Pancreas (tissue), 10 donors: ENCODE results near the gene INTU. TPM values are rescaled to one million over a fixed set of nuclear protein-coding genes. Genes with fewer than 3 reads are reported as not detected.

Experiments
- ATAC-seq, 4 donors: fragments of 200-7000 bp; cut with Tn5 transposase; one replicate each; pipeline versions ENCODE4 v1.8.0 to v1.9.1; 2020; ENCODE audit warnings: mild to moderate bottlenecking in 4 of 4, moderate library complexity in 4 of 4
- DNase-seq, 6 donors: peaks; one replicate each; pipeline ENCODE4 v3.0.0-alpha.2; 2020
- FAIRE-seq: peaks from 2 replicates; lab custom pipeline; 2012; peaks lifted over from hg19 to GRCh38; lab: Jason Lieb, UNC
- H3K27ac ChIP-seq, 4 donors: fragments of 200-600 bp; sonication (generic); 1 replicate in 3 of 4; 2 replicates in 1 of 4; pipeline versions ENCODE4 v1.5.0 to v1.8.0; 2020
- H3K27me3 ChIP-seq, 4 donors: fragments of 200-600 bp; one replicate each; pipeline ENCODE4 v1.8.0; 2021
- H3K36me3 ChIP-seq, 3 donors: fragments of 200-600 bp; sonication (generic) in 1 of 3; one replicate each; pipeline versions ENCODE4 v1.5.0 to v1.8.0; 2020 to 2021
- H3K4me1 ChIP-seq, 3 donors: fragments of 200-600 bp; one replicate each; pipeline ENCODE4 v1.8.0; 2021
- H3K4me3 ChIP-seq, 4 donors: fragments of 200-600 bp; sonication (generic) in 2 of 4; one replicate each; pipeline versions ENCODE4 v1.5.0 to v1.8.0; 2020 to 2021
- H3K9me3 ChIP-seq, 4 donors: fragments of 200-600 bp; one replicate each; pipeline ENCODE4 v1.8.0; 2021
- WGBS, 2 donors: extraction: QIAGEN DNeasy Blood & Tissue Kit; methylation state at CpG; one replicate each; pipeline ENCODE4 v1.1.7; 2013; 5-methylcytosine and 5-hydroxymethylcytosine counted together
- intact Hi-C, 3 donors: fragments of 100-400 bp; cut with DNase I; formaldehyde crosslinking; loops; one replicate each; pipeline versions ENCODE4 v1.11.1 to v1.14.2; 2022
- polyA plus RNA-seq, 2 donors: library from polyadenylated mRNA; stranded (reverse); fragments of 200-250 nt; gene quantifications; one replicate each; pipeline ENCODE4 v1.2.3, GENCODE V29; 2013
- total RNA-seq, 6 donors: library from RNA; stranded (reverse); fragmentation: NEBNext Ultra II Directional in 4 of 6; extraction: Animal tissue kit (Norgen Biotek cat#: 25700) in 4 of 6; gene quantifications; one replicate each; pipeline versions ENCODE4 v1.2.1 to v1.2.4, GENCODE V29; 2021 to 2023
- TF ChIP-seq, protein P1 (sequence below), 4 donors: fragments of 200-600 bp; sonication (generic) in 3 of 4; IDR thresholded peaks; one replicate each; pipeline versions ENCODE4 v1.5.0 to v1.8.0; 2021; ENCODE audit warnings: antibody characterized with exemption in 4 of 4
- donor health status: healthy with polysubstance abuse.
- donor health status: DM: no; HTN: no; CAD: no; lungs with moderate emphysema.
- donor health status: DM: no; HTN: no; CAD: no.
- donor health status: control.
- donor health status: control.
- donor health status: Bipolar disorder and iron deficiency.
- donor health status: DM: yes; HTN: yes; CAD: no.
- donor health status: DM: no; HTN: no; CAD: no.
- donor health status: DM: no; HTN: no; CAD: no.
- donor health status: DM: yes; HTN: yes; CAD: no.

The INTU gene
- total and polyA plus RNA-seq, 8 donors = 1.7 to 8.1 (median 4.1) TPM

DNA sequence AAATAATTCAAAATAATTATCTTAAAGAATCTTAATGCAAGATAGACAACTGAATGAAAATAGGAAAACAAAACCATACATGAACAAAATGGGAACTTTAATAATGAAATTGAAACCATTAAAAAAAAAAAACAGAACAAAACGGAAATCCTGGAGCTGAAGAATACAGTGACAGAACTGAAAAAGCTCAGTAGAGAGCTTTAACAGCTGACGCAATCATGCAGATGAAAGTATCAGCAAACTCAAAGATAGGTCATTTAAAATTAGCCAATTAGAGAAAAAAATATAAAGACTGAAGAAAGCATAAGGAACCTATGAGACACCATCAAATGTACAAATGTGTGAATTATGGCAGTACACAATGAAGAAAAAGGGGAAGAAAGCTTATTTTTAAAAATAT, 116.2 kb downstream of the INTU start:
- Histone ChIP-seq H3K27ac (no peak overlapping the region), H3K4me1 (no peaks in the 10 kb centered on the region), H3K27me3 (no peaks in the 10 kb centered on the region), H3K36me3 (no peaks in the 10 kb centered on the region), H3K4me3 (no peak overlapping the region), H3K9me3 (no peaks in the 10 kb centered on the region)
- DNase-seq (no peak), ATAC-seq (no peak), FAIRE-seq (no peak)
- TF ChIP-seq, protein P1, sequence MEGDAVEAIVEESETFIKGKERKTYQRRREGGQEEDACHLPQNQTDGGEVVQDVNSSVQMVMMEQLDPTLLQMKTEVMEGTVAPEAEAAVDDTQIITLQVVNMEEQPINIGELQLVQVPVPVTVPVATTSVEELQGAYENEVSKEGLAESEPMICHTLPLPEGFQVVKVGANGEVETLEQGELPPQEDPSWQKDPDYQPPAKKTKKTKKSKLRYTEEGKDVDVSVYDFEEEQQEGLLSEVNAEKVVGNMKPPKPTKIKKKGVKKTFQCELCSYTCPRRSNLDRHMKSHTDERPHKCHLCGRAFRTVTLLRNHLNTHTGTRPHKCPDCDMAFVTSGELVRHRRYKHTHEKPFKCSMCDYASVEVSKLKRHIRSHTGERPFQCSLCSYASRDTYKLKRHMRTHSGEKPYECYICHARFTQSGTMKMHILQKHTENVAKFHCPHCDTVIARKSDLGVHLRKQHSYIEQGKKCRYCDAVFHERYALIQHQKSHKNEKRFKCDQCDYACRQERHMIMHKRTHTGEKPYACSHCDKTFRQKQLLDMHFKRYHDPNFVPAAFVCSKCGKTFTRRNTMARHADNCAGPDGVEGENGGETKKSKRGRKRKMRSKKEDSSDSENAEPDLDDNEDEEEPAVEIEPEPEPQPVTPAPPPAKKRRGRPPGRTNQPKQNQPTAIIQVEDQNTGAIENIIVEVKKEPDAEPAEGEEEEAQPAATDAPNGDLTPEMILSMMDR (IDR thresholded peaks at IDR 0.05) = no peak
- intact Hi-C loops = no loop called here
- WGBS, 2 donors = 69 to 73% methylated on average over 2 of the region's 2 CpGs

DNA sequence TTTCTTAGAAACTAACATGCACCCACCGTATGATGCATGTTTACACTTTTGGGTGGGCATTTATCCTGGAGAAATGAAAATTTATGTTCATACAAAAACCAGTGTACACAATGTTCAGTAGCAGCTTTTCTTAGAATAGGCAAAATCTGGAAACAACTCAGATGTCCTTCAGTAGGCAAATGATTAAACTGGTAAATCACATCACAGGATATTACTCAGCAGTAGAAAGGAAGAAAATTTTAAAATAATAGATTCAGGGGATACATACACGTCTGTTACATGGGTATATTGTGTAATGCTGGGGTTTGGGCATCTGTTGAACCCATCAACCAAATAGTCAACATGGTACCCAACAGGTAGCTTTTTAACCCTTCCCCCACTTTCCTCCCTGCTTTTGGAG, 124.1 kb downstream of the INTU start:
- no peak overlapping the region for H3K4me3 ChIP-seq
- H3K27ac ChIP-seq = no peak overlapping the region
- no peak for FAIRE-seq
- intact Hi-C loops = no loop called here
- no peaks in the 10 kb centered on the region for H3K4me1 ChIP-seq
- no peaks in the 10 kb centered on the region for H3K27me3 ChIP-seq
- ATAC-seq = no peak
- no peaks in the 10 kb centered on the region for H3K9me3 ChIP-seq
- DNase-seq = no peak
- H3K36me3 ChIP-seq = no peaks in the 10 kb centered on the region
- WGBS, 2 donors = 38 to 53% methylated on average over 2 of the region's 2 CpGs
- TF ChIP-seq, protein P1 (IDR thresholded peaks at IDR 0.05) = no peak

GRCh38 chr4:127759228-127759820, 126.6 kb downstream of the INTU start:
- Histone ChIP-seq H3K9me3 (no peaks in the 10 kb centered on the region), H3K36me3 (no peaks in the 10 kb centered on the region), H3K4me1 (no peaks in the 10 kb centered on the region), H3K27ac (no peak overlapping the region), H3K4me3 (no peak overlapping the region), H3K27me3 (no peaks in the 10 kb centered on the region)
- WGBS, 2 donors = 64 to 91% methylated on average over 2 of the region's 2 CpGs
- FAIRE-seq (no peak), DNase-seq (no peak), ATAC-seq (no peak)
- TF ChIP-seq, protein P1 (IDR thresholded peaks at IDR 0.05) = no peak
- intact Hi-C loops = no loop called here

DNA sequence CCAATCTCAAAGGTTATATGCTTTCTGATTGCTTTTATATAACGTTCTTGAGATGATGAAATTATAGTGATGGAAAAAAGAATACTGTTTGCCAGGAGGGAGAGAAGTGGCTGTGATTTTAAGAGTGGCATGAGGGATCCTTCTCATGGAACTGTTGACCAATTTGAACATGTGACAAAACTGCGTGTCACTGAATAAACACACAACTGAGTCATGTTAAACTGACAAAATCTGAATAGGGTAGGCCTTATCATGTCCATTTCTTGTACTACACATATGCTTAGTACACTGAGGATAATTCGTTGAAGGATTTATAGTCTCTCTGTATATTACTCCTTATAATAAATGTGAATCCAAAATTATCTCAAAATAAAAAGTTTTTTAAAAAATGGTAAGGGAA, 127.1 kb downstream of the INTU start:
- 45 to 54% methylated on average over 3 of the region's 3 CpGs for WGBS, 2 donors
- no peaks in the 10 kb centered on the region for H3K4me1 ChIP-seq
- ATAC-seq (peak in 1 of 4 donors; percentile 23), FAIRE-seq (no peak), DNase-seq (no peak)
- intact Hi-C loops = no loop called here
- H3K27ac ChIP-seq = no peak overlapping the region
- H3K27me3 ChIP-seq = no peaks in the 10 kb centered on the region
- no peaks in the 10 kb centered on the region for H3K9me3 ChIP-seq
- H3K36me3 ChIP-seq = no peaks in the 10 kb centered on the region
- TF ChIP-seq, protein P1 (IDR thresholded peaks at IDR 0.05) = no peak
- no peak overlapping the region for H3K4me3 ChIP-seq

DNA sequence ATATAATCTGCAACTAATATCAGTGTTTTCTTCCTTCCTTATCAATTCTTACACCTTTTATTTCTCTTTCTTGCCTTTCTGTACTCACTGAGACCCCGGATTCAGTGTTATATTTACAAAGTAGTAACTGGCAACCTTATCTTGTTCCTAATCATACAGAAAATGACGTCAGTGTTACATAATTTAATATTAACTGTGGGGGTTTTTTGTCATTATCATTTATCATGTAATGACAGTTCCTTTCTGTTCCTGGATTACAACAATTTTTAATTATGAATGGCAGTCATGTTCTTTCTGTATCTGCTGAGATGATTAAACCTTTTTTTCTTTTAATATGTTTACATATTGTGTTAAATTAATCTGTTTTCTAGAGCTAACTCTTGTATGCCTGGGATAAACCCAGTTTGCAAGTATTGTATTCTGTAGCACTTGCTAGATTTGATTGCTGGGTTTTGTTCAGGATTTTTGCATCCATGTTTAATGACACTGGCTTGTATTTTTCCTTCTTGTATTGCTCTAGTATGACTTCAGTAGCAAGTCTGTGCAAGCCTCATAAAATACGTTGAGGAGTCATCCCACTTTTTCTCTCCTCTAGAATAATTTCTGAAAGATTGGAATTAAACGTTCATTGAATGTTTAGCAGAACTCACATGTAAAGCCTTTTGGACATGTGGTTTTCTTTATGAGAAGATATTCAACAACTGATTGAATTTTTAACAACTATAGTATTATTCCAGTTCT, 138.9 kb downstream of the INTU start:
- Histone ChIP-seq H3K27ac (no peak overlapping the region), H3K9me3 (no peaks in the 10 kb centered on the region), H3K4me1 (no peaks in the 10 kb centered on the region), H3K27me3 (no peaks in the 10 kb centered on the region), H3K4me3 (no peak overlapping the region), H3K36me3 (no peaks in the 10 kb centered on the region)
- WGBS, 2 donors = 28 to 29% methylated on average over 4 of the region's 4 CpGs
- TF ChIP-seq, protein P1 (IDR thresholded peaks at IDR 0.05) = no peak
- intact Hi-C loops = no loop called here
- DNase-seq (no peak), FAIRE-seq (no peak), ATAC-seq (peak; percentile 40 to 70 (median 55))
